Astrocyte (in vitro differentiated cells and primary cell): ENCODE measurements around the gene ULBP2. TPM values are rescaled to one million over a fixed set of nuclear protein-coding genes. Genes with fewer than 3 reads are reported as not detected.

Source experiments
- DNase-seq: peaks from one replicate; pipeline ENCODE4 v3.0.0-alpha.2; 2010; ENCODE audit warnings: low read depth
- FAIRE-seq: peaks from 2 replicates; lab custom pipeline; 2011; peaks lifted over from hg19 to GRCh38; lab: Jason Lieb, UNC
- H2AFZ ChIP-seq: 2 replicates; pipeline ENCODE4 v1.6.0; 2012; ENCODE audit warnings: low read depth, low read length, inconsistent platforms
- H3K27ac ChIP-seq: 2 replicates; pipeline ENCODE4 v1.5.1; 2011; ENCODE audit warnings: low read depth, low read length, inconsistent platforms
- H3K27me3 ChIP-seq: 2 replicates; pipeline ENCODE4 v1.6.0; 2011; ENCODE audit warnings: low read length, inconsistent platforms; ENCODE audit not compliant: insufficient read depth
- H3K36me3 ChIP-seq: 2 replicates; pipeline ENCODE4 v1.5.1; 2011; ENCODE audit warnings: low read length, inconsistent platforms; ENCODE audit not compliant: insufficient read depth
- H3K4me1 ChIP-seq: 2 replicates; pipeline ENCODE4 v1.5.1; 2011; ENCODE audit warnings: low read length, inconsistent platforms; ENCODE audit not compliant: insufficient read depth
- H3K4me2 ChIP-seq: 2 replicates; pipeline ENCODE4 v1.6.0; 2012; ENCODE audit warnings: low read length, inconsistent platforms
- H3K4me3 ChIP-seq: 2 replicates; pipeline ENCODE4 v1.5.1; 2011; ENCODE audit warnings: low read depth, mild to moderate bottlenecking, low read length, inconsistent platforms; ENCODE audit not compliant: insufficient read depth
- H3K79me2 ChIP-seq: 2 replicates; pipeline ENCODE4 v1.6.0; 2012; ENCODE audit warnings: mild to moderate bottlenecking, low read length, inconsistent platforms; ENCODE audit not compliant: insufficient read depth
- H3K9ac ChIP-seq: 2 replicates; pipeline ENCODE4 v1.6.0; 2012; ENCODE audit warnings: mild to moderate bottlenecking, low read length, inconsistent platforms
- H3K9me3 ChIP-seq: 2 replicates; pipeline ENCODE4 v1.5.1; 2012; ENCODE audit warnings: low read depth, mild to moderate bottlenecking, low read length, inconsistent platforms; ENCODE audit not compliant: insufficient read depth
- H4K20me1 ChIP-seq: 2 replicates; pipeline ENCODE4 v1.6.0; 2012; ENCODE audit warnings: low read length, inconsistent platforms; ENCODE audit not compliant: insufficient read depth
- H3K27ac Mint-ChIP-seq: one replicate; pipeline ENCODE4 v1.8.0; 2021; ENCODE audit warnings: mild to moderate bottlenecking, mixed read lengths; ENCODE audit not compliant: unreplicated experiment
- H3K27me3 Mint-ChIP-seq: one replicate; pipeline ENCODE4 v1.8.0; 2021; ENCODE audit warnings: low read depth, mixed read lengths; ENCODE audit not compliant: unreplicated experiment
- H3K36me3 Mint-ChIP-seq: one replicate; pipeline ENCODE4 v1.8.0; 2021; ENCODE audit warnings: low read depth, mixed read lengths; ENCODE audit not compliant: unreplicated experiment
- H3K4me1 Mint-ChIP-seq: one replicate; pipeline ENCODE4 v1.8.0; 2021; ENCODE audit warnings: low read depth, mixed read lengths; ENCODE audit not compliant: unreplicated experiment
- H3K4me3 Mint-ChIP-seq: one replicate; pipeline ENCODE4 v1.8.0; 2021; ENCODE audit warnings: mild to moderate bottlenecking, moderate library complexity, mixed read lengths; ENCODE audit not compliant: unreplicated experiment
- H3K9me3 Mint-ChIP-seq: one replicate; pipeline ENCODE4 v1.8.0; 2021; ENCODE audit warnings: mild to moderate bottlenecking, mixed read lengths; ENCODE audit not compliant: unreplicated experiment
- EZH2 ChIP-seq: IDR thresholded peaks from 2 replicates; pipeline ENCODE4 v1.6.1; 2012; ENCODE audit warnings: mild to moderate bottlenecking, low read length, inconsistent platforms; ENCODE audit not compliant: insufficient read depth
- total RNA-seq: library from RNA; stranded (reverse); gene quantifications from 2 replicates; pipeline ENCODE4 v1.2.1, GENCODE V29; 2021
- TF ChIP-seq, protein P1 (sequence below): IDR thresholded peaks from 2 replicates; pipeline ENCODE4 v1.5.1; 2011; ENCODE audit warnings: low read depth, mild to moderate bottlenecking, inconsistent platforms, low read length, moderate library complexity; ENCODE audit not compliant: insufficient read depth

Gene ULBP2
- total RNA-seq, 1 donor from 2014 or later, result 7.3 TPM

DNA sequence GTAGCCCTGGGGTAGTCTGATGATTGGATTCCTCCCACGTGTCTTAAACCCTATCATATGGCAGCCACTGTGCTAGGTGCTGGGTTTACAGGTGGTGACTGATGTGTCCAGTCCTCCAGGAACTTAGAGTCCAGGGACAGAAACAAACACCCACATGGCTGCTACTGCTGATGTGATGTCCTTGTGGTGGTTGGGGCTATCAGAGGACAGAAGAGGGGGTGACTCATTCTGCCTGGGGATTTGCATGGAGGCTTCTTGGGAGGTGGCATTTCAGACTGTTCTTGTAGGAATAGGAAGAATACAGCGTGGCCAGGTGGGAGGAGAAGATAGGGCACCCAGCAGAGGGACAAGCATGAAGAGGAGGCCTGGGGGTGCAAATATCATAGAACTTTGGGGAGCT is 28.7 kb upstream of the ULBP2 start:
- no peak for TF ChIP-seq EZH2
- TF ChIP-seq, protein P1, sequence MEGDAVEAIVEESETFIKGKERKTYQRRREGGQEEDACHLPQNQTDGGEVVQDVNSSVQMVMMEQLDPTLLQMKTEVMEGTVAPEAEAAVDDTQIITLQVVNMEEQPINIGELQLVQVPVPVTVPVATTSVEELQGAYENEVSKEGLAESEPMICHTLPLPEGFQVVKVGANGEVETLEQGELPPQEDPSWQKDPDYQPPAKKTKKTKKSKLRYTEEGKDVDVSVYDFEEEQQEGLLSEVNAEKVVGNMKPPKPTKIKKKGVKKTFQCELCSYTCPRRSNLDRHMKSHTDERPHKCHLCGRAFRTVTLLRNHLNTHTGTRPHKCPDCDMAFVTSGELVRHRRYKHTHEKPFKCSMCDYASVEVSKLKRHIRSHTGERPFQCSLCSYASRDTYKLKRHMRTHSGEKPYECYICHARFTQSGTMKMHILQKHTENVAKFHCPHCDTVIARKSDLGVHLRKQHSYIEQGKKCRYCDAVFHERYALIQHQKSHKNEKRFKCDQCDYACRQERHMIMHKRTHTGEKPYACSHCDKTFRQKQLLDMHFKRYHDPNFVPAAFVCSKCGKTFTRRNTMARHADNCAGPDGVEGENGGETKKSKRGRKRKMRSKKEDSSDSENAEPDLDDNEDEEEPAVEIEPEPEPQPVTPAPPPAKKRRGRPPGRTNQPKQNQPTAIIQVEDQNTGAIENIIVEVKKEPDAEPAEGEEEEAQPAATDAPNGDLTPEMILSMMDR, result no peak
- Histone ChIP-seq H3K9ac (no peak overlapping the region), H3K4me3 (no peak overlapping the region), H3K9me3 (peaks cover 10% of the 10 kb centered on the region), H3K27ac (no peak overlapping the region), H2AFZ (no peak overlapping the region), H3K27me3 (no peaks in the 10 kb centered on the region), H3K36me3 (no peaks in the 10 kb centered on the region), H3K4me1 (no peaks in the 10 kb centered on the region), H3K79me2 (no peaks in the 10 kb centered on the region), H4K20me1 (no peaks in the 10 kb centered on the region), H3K4me2 (no peak overlapping the region)
- DNase-seq (no peak), FAIRE-seq (no peak)
- peaks cover 4% of the 10 kb centered on the region for H3K9me3 Mint-ChIP-seq
- no peak overlapping the region for H3K4me3 Mint-ChIP-seq
- H3K4me1 Mint-ChIP-seq, result no peaks in the 10 kb centered on the region
- H3K36me3 Mint-ChIP-seq, result no peaks in the 10 kb centered on the region
- H3K27ac Mint-ChIP-seq, result no peak overlapping the region
- peaks cover 63% of the 10 kb centered on the region for H3K27me3 Mint-ChIP-seq

DNA sequence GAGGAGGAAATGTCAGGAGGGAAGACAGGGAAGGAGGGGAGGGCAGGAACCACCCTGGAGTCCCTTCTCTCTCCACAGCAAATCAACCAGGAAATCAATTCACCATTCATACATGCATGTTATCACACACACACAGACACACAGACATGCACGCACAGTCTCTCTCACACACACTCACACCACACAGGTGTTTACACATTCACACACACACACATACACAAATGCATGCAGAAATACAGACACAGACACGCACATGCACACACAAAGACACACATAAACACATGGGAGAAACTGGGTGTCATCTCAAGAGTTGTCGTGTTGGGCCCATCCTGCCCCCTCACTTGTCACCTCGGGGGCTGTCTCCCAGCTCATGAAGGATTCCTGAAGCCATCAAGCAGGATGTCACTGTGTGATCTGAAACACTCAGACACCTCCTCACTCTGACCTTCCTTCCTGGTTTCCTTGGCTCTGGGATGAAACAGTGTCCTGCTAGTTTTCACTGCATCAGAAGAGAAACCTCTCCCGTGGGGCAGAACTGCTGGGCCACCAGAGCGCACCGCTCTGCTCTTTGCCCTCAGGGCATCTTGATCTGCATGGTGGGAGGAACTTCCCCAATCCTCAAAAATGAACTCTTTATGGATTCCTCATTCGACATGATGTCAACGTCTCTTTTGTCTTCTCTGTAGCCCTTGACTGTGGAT is 28.1 kb upstream of the ULBP2 start:
- Histone ChIP-seq H3K4me3 (no peak overlapping the region), H2AFZ (no peak overlapping the region), H3K9ac (no peak overlapping the region), H4K20me1 (no peaks in the 10 kb centered on the region), H3K4me2 (no peak overlapping the region), H3K36me3 (no peaks in the 10 kb centered on the region), H3K4me1 (no peaks in the 10 kb centered on the region), H3K27ac (no peak overlapping the region), H3K9me3 (peaks cover 6% of the 10 kb centered on the region), H3K27me3 (no peaks in the 10 kb centered on the region), H3K79me2 (no peaks in the 10 kb centered on the region)
- H3K4me3 Mint-ChIP-seq, result no peak overlapping the region
- peaks cover 2% of the 10 kb centered on the region for H3K9me3 Mint-ChIP-seq
- FAIRE-seq (no peak), DNase-seq (no peak)
- H3K36me3 Mint-ChIP-seq, result no peaks in the 10 kb centered on the region
- H3K4me1 Mint-ChIP-seq, result no peaks in the 10 kb centered on the region
- peaks cover 69% of the 10 kb centered on the region for H3K27me3 Mint-ChIP-seq
- no peak overlapping the region for H3K27ac Mint-ChIP-seq
- TF ChIP-seq, protein P1, result no peak
